T-helper 1 cell treated with Interleukin-12 subunit alpha and Interleukin-12 subunit beta and Interleukin-4 antibody, amounts not matched to agents 30 μg/mL and 1 μg/mL, for 36 hours (primary cell): ENCODE results near the gene DAB2IP.

Experiments
- H3K27ac Mint-ChIP-seq: one replicate; pipeline ENCODE4 v1.8.0; 2021; ENCODE audit warnings: mild to moderate bottlenecking, mixed read lengths
- H3K27me3 Mint-ChIP-seq: one replicate; pipeline ENCODE4 v1.8.0; 2021; ENCODE audit warnings: low read depth, mixed read lengths
- H3K36me3 Mint-ChIP-seq: one replicate; pipeline ENCODE4 v1.8.0; 2021; ENCODE audit warnings: low read depth, mixed read lengths
- H3K4me1 Mint-ChIP-seq: one replicate; pipeline ENCODE4 v1.8.0; 2021; ENCODE audit warnings: low read depth, mixed read lengths
- H3K4me3 Mint-ChIP-seq: one replicate; pipeline ENCODE4 v1.8.0; 2021; ENCODE audit warnings: mild to moderate bottlenecking, moderate library complexity, mixed read lengths
- H3K9me3 Mint-ChIP-seq: one replicate; pipeline ENCODE4 v1.8.0; 2021; ENCODE audit warnings: mixed read lengths

DAB2IP gene

DNA sequence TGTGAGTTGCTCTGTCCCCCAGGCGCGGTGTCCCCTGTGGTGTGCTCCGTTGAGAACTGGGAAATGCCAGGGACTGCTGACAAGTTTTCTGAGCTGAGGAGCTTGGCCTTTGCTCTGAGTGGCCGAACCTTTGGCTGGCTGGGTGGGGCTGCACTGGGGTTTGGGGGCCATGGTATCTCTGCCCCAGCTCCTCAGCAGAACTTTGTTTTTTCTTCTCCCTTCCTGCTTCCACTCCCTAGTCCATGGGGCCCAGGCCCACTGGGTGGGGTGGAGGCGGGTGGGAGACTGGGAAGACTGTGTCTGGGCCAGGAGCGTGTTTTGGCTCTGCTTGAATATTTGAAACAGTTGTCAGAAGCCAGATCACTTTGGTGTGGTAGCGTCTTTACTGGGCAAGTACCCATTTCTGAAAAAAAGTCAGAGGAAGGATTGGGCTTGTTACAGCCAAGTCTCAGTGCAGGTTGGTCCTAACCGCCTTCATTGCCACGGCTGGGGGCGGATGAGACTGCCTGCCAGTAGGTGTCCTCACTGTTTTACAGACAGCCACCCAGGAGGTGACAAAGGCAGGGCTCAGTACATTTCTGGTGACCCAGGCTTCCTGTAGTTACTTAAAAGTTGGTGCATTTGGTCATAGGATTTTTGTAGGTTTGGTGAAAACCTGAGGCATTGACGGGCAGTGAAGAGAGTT is 92.7 kb downstream of the DAB2IP start:
- H3K4me1 Mint-ChIP-seq, result peaks cover 17% of the 10 kb centered on the region
- H3K9me3 Mint-ChIP-seq, result no peaks in the 10 kb centered on the region
- no peak overlapping the region for H3K27ac Mint-ChIP-seq
- H3K27me3 Mint-ChIP-seq, result peaks cover 7% of the 10 kb centered on the region
- H3K4me3 Mint-ChIP-seq, result no peak overlapping the region
- H3K36me3 Mint-ChIP-seq, result no peaks in the 10 kb centered on the region

DNA sequence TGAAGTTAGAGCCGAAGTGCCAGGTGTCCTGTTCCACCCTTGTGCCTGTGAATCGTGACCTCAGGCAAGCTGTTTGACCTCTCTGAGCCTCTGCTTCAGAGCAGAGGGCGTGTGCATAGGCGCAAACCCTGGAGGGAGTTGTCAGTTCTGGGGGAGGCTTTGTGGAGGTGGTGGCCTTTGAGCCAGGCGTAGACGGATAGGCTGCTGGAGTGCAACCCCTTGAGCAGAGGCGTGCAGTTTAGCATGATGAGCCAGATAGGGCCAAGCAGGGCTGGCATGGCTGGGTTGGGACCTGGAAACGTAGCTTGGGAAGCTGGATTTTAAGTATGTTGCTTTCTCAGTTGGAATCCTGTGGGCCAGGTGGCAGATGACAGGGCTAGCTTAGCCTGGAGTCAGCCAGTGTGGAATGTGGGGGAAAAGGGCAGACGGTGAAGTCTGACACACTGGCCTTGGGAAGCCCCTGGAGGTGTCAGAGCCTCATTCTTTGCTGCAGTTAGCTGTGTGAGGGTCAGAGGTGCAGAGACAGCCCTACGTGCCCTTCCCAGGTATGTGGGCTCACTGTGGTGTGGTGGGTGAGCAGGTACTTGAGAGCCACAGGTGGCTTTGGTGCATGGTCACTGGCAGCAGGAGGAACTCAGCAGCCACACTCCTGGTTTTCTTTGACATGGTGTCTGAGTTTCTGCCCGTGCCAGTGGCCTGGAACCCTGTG is 93.4 kb downstream of the DAB2IP start:
- peaks cover 17% of the 10 kb centered on the region for H3K4me1 Mint-ChIP-seq
- H3K27ac Mint-ChIP-seq, result no peak overlapping the region
- no peaks in the 10 kb centered on the region for H3K9me3 Mint-ChIP-seq
- peaks cover under 1% of the 10 kb centered on the region for H3K27me3 Mint-ChIP-seq
- no peak overlapping the region for H3K4me3 Mint-ChIP-seq
- H3K36me3 Mint-ChIP-seq, result no peaks in the 10 kb centered on the region

DNA sequence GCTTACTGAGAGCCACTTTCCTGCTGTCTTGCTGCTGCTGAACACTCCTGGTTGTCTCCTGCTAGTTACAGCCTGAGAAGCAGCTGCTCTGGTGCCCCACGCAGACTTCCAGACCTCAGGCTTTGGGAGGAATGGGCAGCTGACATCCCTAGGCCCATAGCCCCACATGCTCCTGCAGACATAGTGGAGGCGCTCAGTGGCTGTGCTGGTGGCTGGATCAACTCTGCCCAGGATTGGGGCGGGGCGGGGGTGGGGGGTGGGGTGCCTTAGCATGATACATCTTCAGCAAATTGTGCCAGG is 93.9 kb downstream of the DAB2IP start:
- no peaks in the 10 kb centered on the region for H3K27me3 Mint-ChIP-seq
- no peaks in the 10 kb centered on the region for H3K9me3 Mint-ChIP-seq
- no peak overlapping the region for H3K4me3 Mint-ChIP-seq
- H3K4me1 Mint-ChIP-seq, result peaks cover 17% of the 10 kb centered on the region
- H3K36me3 Mint-ChIP-seq, result no peaks in the 10 kb centered on the region
- no peak overlapping the region for H3K27ac Mint-ChIP-seq

DNA sequence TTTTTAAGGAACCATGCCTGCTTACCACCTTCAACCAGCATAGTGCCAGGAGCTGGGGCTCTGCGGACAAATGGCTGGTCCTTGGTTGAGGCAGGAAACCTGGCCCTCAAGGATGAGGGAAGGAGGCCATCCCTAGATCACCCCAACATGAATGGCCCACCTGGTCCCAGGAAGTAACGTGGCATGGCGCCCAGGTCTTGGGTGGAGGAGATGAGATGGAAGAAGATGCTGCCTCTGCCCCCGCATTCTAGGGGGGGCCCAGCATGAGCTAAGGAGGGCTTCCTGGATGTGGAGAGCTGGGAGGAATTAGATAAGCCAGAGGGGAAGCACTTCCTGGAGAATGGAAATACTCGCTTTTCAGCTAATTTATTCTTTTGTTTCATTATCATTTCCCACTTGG is 95.0 kb downstream of the DAB2IP start:
- H3K4me3 Mint-ChIP-seq, result no peak overlapping the region
- no peaks in the 10 kb centered on the region for H3K9me3 Mint-ChIP-seq
- H3K4me1 Mint-ChIP-seq, result peaks cover 17% of the 10 kb centered on the region

DNA sequence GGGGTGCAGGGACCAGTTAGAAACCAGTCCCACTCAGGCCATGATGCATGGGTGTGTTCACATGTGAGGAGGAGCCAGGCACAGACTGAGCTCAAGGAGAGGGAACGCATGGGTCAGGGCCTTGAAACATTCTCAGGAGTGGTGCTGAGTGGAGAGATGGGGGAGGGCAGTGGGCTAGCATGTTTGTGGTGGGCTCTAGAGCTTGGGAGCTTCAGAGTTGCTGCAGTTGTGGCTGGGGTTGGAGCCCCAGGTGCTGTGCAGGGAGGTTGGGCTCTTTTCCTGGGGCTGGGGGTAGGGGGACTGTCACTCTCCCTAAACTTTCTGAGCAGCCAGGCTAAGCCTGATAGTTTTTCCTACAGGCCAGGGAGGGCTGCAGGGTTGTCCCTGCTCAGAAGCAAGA is 95.4 kb downstream of the DAB2IP start:
- no peak overlapping the region for H3K27ac Mint-ChIP-seq
- H3K4me3 Mint-ChIP-seq, result no peak overlapping the region
- no peaks in the 10 kb centered on the region for H3K36me3 Mint-ChIP-seq
- H3K4me1 Mint-ChIP-seq, result peaks cover 17% of the 10 kb centered on the region
- no peaks in the 10 kb centered on the region for H3K9me3 Mint-ChIP-seq
- H3K27me3 Mint-ChIP-seq, result no peaks in the 10 kb centered on the region

More for the DNA sequence above, 95.0 kb downstream of the DAB2IP start:
- H3K27ac Mint-ChIP-seq, result no peak overlapping the region
- no peaks in the 10 kb centered on the region for H3K27me3 Mint-ChIP-seq
- no peaks in the 10 kb centered on the region for H3K36me3 Mint-ChIP-seq

DNA sequence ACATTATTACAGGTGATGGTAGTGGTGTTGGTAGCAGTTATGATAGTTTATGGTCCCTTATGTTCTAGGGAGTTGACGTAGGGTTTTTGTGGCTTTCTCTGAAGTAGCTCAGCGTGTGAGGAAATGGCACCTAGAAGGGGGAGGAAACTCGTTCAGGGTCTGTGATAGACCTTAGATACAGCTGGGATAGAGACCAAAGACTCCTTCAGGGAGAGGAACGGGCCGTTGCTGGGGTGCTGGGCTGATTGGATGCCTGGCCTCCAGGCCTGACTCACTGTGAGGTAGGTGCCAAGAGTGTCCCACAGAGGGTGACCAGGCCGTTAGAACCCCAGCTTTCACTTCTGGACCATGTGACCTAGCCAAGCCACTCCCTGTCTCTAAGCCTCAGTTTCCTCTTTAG is 96.6 kb downstream of the DAB2IP start:
- Mint-ChIP-seq H3K4me1 (peaks cover 17% of the 10 kb centered on the region), H3K4me3 (no peak overlapping the region), H3K36me3 (no peaks in the 10 kb centered on the region), H3K9me3 (no peaks in the 10 kb centered on the region), H3K27ac (peak overlapping the region; percentile 39), H3K27me3 (no peaks in the 10 kb centered on the region)

DNA sequence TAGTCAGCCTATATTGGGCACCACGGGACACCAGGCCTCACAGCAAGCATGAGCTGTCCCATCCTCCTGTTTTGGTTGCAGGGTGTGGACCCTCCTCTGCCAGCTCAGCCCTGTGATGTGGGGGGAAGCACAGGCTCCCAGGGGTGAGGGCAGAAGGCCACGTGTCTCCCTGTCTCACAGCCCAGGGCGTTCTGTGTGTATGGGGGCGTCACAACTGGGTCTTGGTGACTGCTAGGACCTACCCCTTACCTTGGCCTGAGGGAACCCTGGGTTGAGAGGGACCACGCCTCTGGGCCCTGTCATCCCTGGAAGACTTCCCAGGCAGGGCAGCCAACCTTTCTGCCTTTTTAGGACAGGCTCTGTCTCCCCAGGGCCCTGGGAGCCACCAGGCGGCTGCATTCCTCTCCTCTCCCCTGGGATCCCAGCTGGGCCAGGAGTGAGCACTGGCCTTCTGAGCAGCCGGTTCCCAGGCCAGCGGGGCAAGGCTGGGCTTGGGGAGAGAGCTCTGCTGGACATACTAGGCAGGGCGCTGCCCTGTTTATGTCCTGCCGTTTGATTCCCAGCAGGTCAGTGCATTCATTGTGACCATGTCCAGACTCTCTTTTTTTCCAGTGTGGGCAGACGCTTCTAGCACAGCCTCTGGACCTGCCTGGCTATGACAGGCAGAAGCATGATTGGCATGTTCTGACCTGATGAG is 97.4 kb downstream of the DAB2IP start:
- no peaks in the 10 kb centered on the region for H3K9me3 Mint-ChIP-seq
- no peak overlapping the region for H3K4me3 Mint-ChIP-seq
- peaks cover 17% of the 10 kb centered on the region for H3K4me1 Mint-ChIP-seq
- H3K36me3 Mint-ChIP-seq, result no peaks in the 10 kb centered on the region
- no peaks in the 10 kb centered on the region for H3K27me3 Mint-ChIP-seq
- no peak overlapping the region for H3K27ac Mint-ChIP-seq

DNA sequence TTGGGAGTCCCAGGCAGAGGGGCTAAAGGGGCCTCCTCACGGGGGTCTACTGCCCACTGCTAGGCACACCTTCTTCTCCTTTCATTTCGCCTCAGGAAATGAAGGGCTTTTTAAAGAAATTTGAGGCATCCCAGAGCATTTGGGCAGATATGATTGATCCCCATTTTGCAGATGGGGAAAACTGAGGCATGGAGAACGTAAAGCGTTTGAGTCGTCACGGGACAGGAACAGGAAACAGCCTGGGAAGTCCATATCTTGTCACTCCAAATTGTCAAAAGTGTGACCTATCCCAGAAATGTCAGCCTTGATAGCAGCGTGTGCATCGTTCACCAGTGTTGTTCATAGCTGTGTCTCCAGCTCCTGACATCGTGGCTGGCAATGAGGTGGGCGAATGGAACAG is 98.2 kb downstream of the DAB2IP start:
- Mint-ChIP-seq H3K27ac (no peak overlapping the region), H3K4me3 (no peak overlapping the region), H3K4me1 (peaks cover 17% of the 10 kb centered on the region), H3K36me3 (no peaks in the 10 kb centered on the region), H3K9me3 (no peaks in the 10 kb centered on the region), H3K27me3 (no peaks in the 10 kb centered on the region)

DNA sequence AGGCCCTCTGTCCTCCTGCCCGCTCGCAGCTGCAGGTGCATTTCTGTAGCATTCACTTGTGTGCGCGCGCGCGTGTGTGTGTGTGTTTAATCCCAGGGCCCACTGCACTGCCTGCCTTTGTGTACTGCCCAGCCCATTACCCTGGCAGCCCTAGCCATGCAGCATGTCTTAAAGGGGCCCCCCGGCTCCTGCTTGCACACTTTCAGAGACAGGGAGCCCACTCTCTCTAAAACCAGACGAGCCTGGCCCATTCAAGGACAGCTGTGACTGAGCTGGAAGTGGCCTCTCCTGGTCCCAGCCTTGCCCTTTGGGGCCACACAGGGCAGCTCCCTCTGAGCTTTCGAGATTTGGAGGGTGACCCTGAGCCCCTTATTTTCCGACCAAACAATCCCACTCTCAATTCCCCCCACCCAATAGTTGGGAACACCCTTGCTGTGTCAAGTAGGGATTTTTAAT is 98.9 kb downstream of the DAB2IP start:
- no peaks in the 10 kb centered on the region for H3K27me3 Mint-ChIP-seq
- no peak overlapping the region for H3K4me3 Mint-ChIP-seq
- H3K27ac Mint-ChIP-seq, result no peak overlapping the region
- peaks cover 17% of the 10 kb centered on the region for H3K4me1 Mint-ChIP-seq
- H3K36me3 Mint-ChIP-seq, result no peaks in the 10 kb centered on the region
- H3K9me3 Mint-ChIP-seq, result no peaks in the 10 kb centered on the region

DNA sequence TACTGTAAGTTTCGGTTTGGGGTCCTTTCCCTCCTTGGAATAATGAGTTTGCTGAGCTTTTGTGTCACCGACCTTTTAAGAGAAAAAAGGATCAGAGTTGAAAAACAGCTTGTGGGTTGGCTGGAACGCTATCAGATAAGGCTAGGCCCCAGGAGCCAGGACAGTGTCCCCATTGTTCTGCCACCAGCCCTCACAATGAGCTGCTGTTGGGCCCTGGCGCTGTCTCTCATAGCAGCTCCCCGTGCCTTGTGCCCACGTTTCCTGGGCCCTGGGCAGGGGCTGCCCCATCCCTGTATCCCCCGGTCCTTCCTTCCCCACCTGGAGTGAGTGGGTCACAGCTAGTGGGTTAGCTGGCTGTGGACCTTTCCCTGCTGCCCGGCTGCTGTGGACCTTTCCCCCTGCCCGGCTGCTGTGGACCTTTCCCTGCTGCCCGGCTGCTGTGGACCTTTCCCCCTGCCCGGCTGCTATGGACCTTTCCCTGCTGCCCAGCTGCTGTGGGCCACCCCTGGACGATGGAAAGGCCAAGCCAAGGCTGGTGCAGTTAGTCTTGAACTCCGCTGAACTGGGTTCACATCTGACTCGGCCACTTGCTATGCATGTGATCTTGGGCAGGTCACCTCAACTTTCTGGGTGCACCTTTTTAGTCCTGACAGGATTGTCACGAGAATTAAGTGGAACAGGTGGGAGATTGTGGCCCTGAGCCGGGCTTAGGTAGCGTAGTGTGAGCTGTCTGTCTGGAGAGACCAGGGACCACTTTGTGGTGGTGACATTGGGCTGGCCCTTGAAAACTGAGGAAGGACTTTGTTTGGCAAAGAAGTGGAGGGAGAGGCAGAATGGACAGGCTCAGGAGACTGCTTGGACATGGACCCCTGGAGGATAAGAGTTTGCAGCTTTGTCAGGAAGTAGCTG is 99.5 kb downstream of the DAB2IP start:
- no peaks in the 10 kb centered on the region for H3K36me3 Mint-ChIP-seq
- H3K27ac Mint-ChIP-seq, result no peak overlapping the region
- no peaks in the 10 kb centered on the region for H3K9me3 Mint-ChIP-seq
- H3K4me3 Mint-ChIP-seq, result no peak overlapping the region
- H3K27me3 Mint-ChIP-seq, result no peaks in the 10 kb centered on the region
- peaks cover 17% of the 10 kb centered on the region for H3K4me1 Mint-ChIP-seq

DNA sequence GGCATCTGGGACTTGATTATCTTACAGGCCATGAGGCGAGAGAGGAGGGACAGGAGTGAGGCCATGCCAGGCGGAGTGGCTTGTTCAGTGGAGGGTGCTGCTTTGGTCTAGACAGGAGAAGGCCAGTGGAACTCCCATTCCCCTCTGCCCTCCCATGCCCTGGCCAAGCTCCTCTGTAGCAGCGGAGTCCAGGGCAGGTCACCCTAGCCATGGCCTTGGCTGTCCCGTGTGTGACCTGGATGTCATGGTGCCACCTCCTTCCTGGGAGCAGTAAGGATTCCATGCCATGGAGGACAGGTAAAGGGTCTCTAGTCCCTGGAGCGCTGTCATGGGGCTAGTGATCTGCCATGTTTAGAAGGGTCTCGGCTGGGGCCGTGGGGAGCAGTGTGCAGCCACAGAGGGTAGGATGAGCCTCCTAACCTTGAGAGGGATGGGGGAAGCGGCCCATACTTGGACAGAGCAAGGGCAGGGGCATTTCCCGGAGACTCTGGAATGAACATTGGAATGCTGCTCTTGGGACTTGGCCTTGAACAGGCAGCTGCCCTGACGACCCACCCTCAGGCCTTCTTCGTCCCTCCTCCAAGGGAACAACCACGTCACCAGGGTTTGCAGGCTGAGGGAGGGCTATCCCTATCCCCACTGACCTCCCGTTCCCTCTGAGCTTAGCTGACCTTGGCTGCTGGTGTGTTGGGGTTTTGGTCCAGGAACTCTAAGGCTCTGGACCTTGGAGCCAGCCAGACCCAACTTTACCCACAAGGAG is 100.4 kb downstream of the DAB2IP start:
- Mint-ChIP-seq H3K27me3 (no peaks in the 10 kb centered on the region), H3K9me3 (no peaks in the 10 kb centered on the region), H3K27ac (no peak overlapping the region), H3K4me3 (no peak overlapping the region), H3K4me1 (peaks cover 12% of the 10 kb centered on the region), H3K36me3 (no peaks in the 10 kb centered on the region)

DNA sequence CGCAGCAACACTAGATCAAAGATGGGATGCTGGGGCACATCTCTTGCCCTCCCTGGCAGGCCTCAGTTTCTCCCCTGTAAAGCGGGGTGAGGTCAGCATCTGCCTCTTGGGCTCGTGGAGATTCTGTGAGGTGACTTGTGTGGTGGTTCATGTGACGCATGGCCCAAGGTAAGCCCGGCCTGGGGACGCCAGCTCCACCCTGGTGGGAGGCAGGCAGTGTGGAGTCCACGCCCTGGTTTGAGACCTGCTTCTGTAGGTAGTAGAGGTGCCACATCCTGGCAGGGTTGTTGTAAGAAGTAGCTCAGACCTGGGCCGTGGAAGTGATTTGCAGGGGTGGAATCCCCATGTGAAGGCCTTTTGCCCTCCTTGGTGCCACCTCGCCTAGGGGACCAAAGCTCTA is 101.5 kb downstream of the DAB2IP start:
- Mint-ChIP-seq H3K27me3 (no peaks in the 10 kb centered on the region), H3K36me3 (no peaks in the 10 kb centered on the region), H3K4me3 (no peak overlapping the region), H3K27ac (no peak overlapping the region), H3K9me3 (no peaks in the 10 kb centered on the region), H3K4me1 (peaks cover 8% of the 10 kb centered on the region)

DNA sequence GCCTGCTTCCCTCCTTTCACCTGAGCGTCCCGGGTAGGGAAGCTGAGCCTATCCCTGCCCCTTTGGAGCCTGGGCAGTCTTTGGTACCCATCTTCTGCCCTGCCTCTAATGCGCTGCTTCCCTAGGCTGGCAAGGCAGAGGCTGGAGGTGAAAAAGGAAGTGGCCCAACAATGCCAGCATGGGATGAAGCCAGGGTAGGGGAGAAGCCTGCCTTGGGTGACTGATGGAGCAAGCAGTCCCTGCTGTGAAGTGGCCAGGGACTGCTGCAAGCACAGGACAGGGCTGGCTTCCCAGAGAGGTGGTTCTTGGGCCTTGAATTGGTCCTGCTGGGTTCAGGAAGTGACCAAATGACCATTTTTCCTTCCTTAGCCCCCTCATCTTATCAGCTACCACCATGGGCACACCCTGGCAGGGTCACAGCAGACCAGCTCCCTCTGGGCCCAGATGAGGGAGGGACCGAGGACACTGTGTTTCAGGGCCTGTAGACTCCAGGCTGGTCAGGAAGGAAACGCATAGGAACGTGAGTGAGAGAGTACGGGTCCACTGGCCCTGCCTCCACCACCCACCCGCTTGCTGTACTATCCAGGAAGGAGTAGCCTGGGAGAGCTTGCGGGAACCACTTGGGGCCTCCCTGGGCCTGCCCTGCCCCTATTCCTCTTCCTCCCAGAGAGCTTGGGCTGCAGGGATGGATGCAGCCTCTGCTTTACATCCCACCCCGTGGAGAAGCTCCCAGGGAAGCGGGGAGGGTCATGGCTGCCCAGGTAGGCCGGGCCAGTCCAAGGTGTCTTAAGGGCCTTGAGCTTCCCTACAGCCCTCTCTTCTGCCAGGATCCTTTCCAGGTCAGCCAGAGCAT is 102.6 kb downstream of the DAB2IP start:
- H3K27me3 Mint-ChIP-seq, result no peaks in the 10 kb centered on the region
- H3K4me1 Mint-ChIP-seq, result no peaks in the 10 kb centered on the region
- no peak overlapping the region for H3K27ac Mint-ChIP-seq
- no peaks in the 10 kb centered on the region for H3K36me3 Mint-ChIP-seq
- no peaks in the 10 kb centered on the region for H3K9me3 Mint-ChIP-seq
- no peak overlapping the region for H3K4me3 Mint-ChIP-seq
